Activated CD8-positive, alpha-beta T cell treated with anti-CD3 and anti-CD28 coated beads for 36 hours (primary cell): ENCODE measurements around the gene CGNL1. TPM values are rescaled to one million over a fixed set of nuclear protein-coding genes. Genes with fewer than 3 reads are reported as not detected.

ENCODE experiments used
- ATAC-seq: fragments of 200-7000 bp; cut with Tn5 transposase; one replicate; pipeline ENCODE4 v1.10.0; 2021; ENCODE audit warnings: mild to moderate bottlenecking, moderate library complexity
- CTCF ChIA-PET: fragments of 350-600 bp; sonication (Branson Sonifier 250); formaldehyde crosslinking; loops from one replicate; lab custom pipeline; 2021; ENCODE audit warnings: antibody characterized with exemption; lab: Charles Lee
- POLR2A ChIA-PET: fragments of 350-600 bp; sonication (Branson Sonifier 250); formaldehyde crosslinking; loops from one replicate; lab custom pipeline; 2021; ENCODE audit warnings: antibody characterized with exemption; lab: Charles Lee
- DNase-seq: peaks from one replicate; pipeline ENCODE4 v3.0.0-alpha.2; 2020
- H3K27ac Mint-ChIP-seq: one replicate; pipeline ENCODE4 v1.8.0; 2021; ENCODE audit warnings: mild to moderate bottlenecking, mixed read lengths
- H3K27me3 Mint-ChIP-seq: one replicate; pipeline ENCODE4 v1.8.0; 2021; ENCODE audit warnings: mixed read lengths
- H3K36me3 Mint-ChIP-seq: one replicate; pipeline ENCODE4 v1.8.0; 2021; ENCODE audit warnings: low read depth, mixed read lengths
- H3K4me1 Mint-ChIP-seq: one replicate; pipeline ENCODE4 v1.8.0; 2021; ENCODE audit warnings: low read depth, mixed read lengths
- H3K4me3 Mint-ChIP-seq: one replicate; pipeline ENCODE4 v1.8.0; 2021; ENCODE audit warnings: mild to moderate bottlenecking, moderate library complexity, mixed read lengths
- H3K9me3 Mint-ChIP-seq: one replicate; pipeline ENCODE4 v1.8.0; 2021; ENCODE audit warnings: mixed read lengths
- CTCF ChIP-seq: fragments of 200-600 bp; IDR thresholded peaks from one replicate; pipeline ENCODE4 v1.8.0; 2022; ENCODE audit warnings: antibody characterized with exemption, mild to moderate bottlenecking
- intact Hi-C: fragments of 100-400 bp; cut with micrococcal nuclease; formaldehyde crosslinking; loops from one replicate; pipeline ENCODE4 v1.10.0; 2022
- total RNA-seq, 2 experiments: library from RNA; stranded (reverse); gene quantifications; one replicate each; pipeline ENCODE4 v1.2.3, GENCODE V29; 2021

Gene CGNL1
- total RNA-seq, 2 experiments from 2014 or later: not detected

DNA sequence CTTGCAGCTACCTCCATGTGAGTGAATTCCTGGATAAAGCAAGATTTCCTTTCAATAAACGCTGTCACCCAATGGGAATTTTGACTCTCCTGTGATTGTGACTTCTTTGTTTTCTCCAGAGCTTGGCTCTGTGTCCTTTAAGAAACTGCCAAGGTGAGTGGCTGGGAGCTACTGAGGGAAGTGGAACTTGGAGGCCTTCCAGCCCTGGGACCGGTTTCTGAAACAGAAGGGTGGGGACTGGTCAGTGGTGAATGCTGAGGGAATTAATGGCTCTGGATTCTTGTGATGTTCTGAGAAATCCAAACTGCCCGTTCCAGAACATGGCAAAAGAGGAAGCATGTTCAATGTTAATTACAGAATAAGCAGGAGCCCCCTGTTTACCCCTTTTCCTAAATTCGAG, 174.3 kb downstream of the CGNL1 start:
- no peak for DNase-seq
- CTCF ChIA-PET: interaction anchor here (0.9 kb wide), 1 partner anchor 9 kb away, joined by 5 read pairs; no protein-coding TSS in a partner anchor
- H3K27me3 Mint-ChIP-seq: no peaks in the 10 kb centered on the region
- no peak overlapping the region for H3K27ac Mint-ChIP-seq
- POLR2A ChIA-PET: interaction anchor here (1.5 kb wide), 1 partner anchor 9 kb away, joined by 3 read pairs; no protein-coding TSS in a partner anchor
- intact Hi-C loops: no loop called here
- H3K4me3 Mint-ChIP-seq: no peak overlapping the region
- H3K9me3 Mint-ChIP-seq: no peaks in the 10 kb centered on the region
- H3K36me3 Mint-ChIP-seq: no peaks in the 10 kb centered on the region
- H3K4me1 Mint-ChIP-seq: no peaks in the 10 kb centered on the region
- no peak for TF ChIP-seq CTCF
- no peak for ATAC-seq

- Mint-ChIP-seq H3K27me3 (no peaks in the 10 kb centered on the region), H3K27ac (no peak overlapping the region), H3K36me3 (no peaks in the 10 kb centered on the region), H3K4me3 (no peak overlapping the region), H3K4me1 (no peaks in the 10 kb centered on the region), H3K9me3 (no peaks in the 10 kb centered on the region)
- ATAC-seq (no peak), DNase-seq (no peak)
- TF ChIP-seq CTCF: no peak
- ChIA-PET CTCF (interaction anchor here (1.4 to 1.9 kb wide), 2 partner anchors 8 to 10 kb away, joined by 5 to 12 read pairs; no protein-coding TSS in a partner anchor), POLR2A (interaction anchor here (1.5 kb wide), 1 partner anchor 10 kb away, joined by 3 read pairs; no protein-coding TSS in a partner anchor)
- intact Hi-C loops: no loop called here
Measured at GRCh38 chr15:57551715-57552677, 175.7 kb downstream of the CGNL1 start.

DNA sequence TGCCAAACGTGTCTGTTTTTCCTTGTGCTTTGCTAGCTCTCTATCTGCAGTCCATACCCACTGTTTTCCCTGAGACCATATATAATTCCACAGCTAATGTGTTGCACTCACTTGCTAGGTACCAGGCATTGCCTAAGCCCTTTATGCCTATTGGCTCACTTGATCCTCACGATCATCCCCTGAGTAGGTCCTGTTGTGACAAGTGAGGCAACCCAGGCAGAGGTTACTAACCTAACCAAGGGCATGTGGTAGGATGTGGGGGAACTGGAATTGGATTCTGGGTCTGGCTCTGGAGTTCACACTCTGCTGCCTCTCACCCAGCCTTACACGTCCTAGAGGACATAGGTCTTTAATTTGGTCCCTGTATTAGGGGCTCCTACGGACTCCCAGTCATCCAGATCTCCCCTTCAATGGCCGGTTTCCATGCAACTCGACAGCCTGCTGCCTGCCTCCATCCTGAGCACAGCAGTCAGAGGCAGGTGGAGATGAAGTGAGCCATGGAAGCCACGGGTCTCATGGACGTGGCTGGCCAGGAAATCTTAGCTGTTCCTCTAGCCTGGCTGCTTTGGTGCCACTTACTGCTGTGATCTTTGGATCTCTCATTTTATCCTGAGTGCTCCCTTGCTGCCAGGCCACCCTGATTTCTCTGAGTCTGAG, 176.5 kb downstream of the CGNL1 start:
- ChIA-PET POLR2A (no interaction called here), CTCF (interaction anchor here (1.9 kb wide), 1 partner anchor 11 kb away, joined by 12 read pairs; no protein-coding TSS in a partner anchor)
- no peak overlapping the region for H3K4me3 Mint-ChIP-seq
- no peaks in the 10 kb centered on the region for H3K27me3 Mint-ChIP-seq
- DNase-seq (no peak), ATAC-seq (no peak)
- no peaks in the 10 kb centered on the region for H3K9me3 Mint-ChIP-seq
- H3K36me3 Mint-ChIP-seq: no peaks in the 10 kb centered on the region
- no peaks in the 10 kb centered on the region for H3K4me1 Mint-ChIP-seq
- no peak for TF ChIP-seq CTCF
- no peak overlapping the region for H3K27ac Mint-ChIP-seq
- intact Hi-C loops: no loop called here

GRCh38 chr15:57553526-57553925, 177.2 kb downstream of the CGNL1 start:
- DNase-seq (no peak), ATAC-seq (no peak)
- ChIA-PET CTCF (interaction anchor here (1.0 kb wide), 1 partner anchor 11 kb away, joined by 3 read pairs; no protein-coding TSS in a partner anchor), POLR2A (no interaction called here)
- no peaks in the 10 kb centered on the region for H3K4me1 Mint-ChIP-seq
- intact Hi-C loops: no loop called here
- no peak for TF ChIP-seq CTCF
- H3K36me3 Mint-ChIP-seq: no peaks in the 10 kb centered on the region
- no peak overlapping the region for H3K4me3 Mint-ChIP-seq
- no peak overlapping the region for H3K27ac Mint-ChIP-seq
- no peaks in the 10 kb centered on the region for H3K9me3 Mint-ChIP-seq
- no peaks in the 10 kb centered on the region for H3K27me3 Mint-ChIP-seq
